Lung (tissue), 12 donors: ENCODE results near the gene NFIA. TPM values are rescaled to one million over a fixed set of nuclear protein-coding genes. Genes with fewer than 3 reads are reported as not detected.
A peak's percentile ranks its signal among the peaks of the same experiment; 100 is the strongest.

Experiments
- ATAC-seq: fragments of 200-7000 bp; cut with Tn5 transposase; one replicate; pipeline ENCODE4 v1.9.1; 2020; ENCODE audit warnings: moderate number of reproducible peaks; ENCODE audit not compliant: insufficient read depth, low FRiP score
- DNase-seq, 3 donors: peaks; one replicate each; pipeline ENCODE4 v3.0.0-alpha.2; 2013 to 2017
- H3K27ac ChIP-seq, 2 donors: one replicate each; pipeline ENCODE4 v1.5.1; 2013; ENCODE audit warnings: mild to moderate bottlenecking in 2 of 2, moderate library complexity in 2 of 2, control low read depth in 1 of 2, inconsistent platforms in 1 of 2, low read depth in 1 of 2, low read length in 1 of 2
- H3K27me3 ChIP-seq, 3 donors: one replicate each; pipeline ENCODE4 v1.5.1; 2013; ENCODE audit warnings: low read length in 2 of 3; ENCODE audit not compliant: control insufficient read depth in 3 of 3, insufficient read depth in 3 of 3
- H3K36me3 ChIP-seq, 4 donors: one replicate each; pipeline ENCODE4 v1.5.1; 2013; ENCODE audit warnings: low read length in 4 of 4, mild to moderate bottlenecking in 1 of 4, moderate library complexity in 1 of 4; ENCODE audit not compliant: control insufficient read depth in 4 of 4, insufficient read depth in 4 of 4
- H3K4me1 ChIP-seq, 5 donors: one replicate each; pipeline ENCODE4 v1.5.1; 2013; ENCODE audit warnings: low read length in 5 of 5, mild to moderate bottlenecking in 2 of 5, moderate library complexity in 1 of 5; ENCODE audit not compliant: control insufficient read depth in 5 of 5, insufficient read depth in 5 of 5
- H3K4me3 ChIP-seq: one replicate; pipeline ENCODE4 v1.5.1; 2013; ENCODE audit warnings: mild to moderate bottlenecking, control low read depth, moderate library complexity
- H3K9ac ChIP-seq, 2 donors: one replicate each; pipeline ENCODE4 v1.5.1; 2013; ENCODE audit warnings: low read length in 2 of 2, control low read depth in 1 of 2; ENCODE audit not compliant: insufficient read depth in 1 of 2
- H3K9me3 ChIP-seq, 4 donors: one replicate each; pipeline ENCODE4 v1.5.1; 2013; ENCODE audit warnings: low read length in 3 of 4, mild to moderate bottlenecking in 1 of 4, moderate library complexity in 1 of 4; ENCODE audit not compliant: control insufficient read depth in 4 of 4, insufficient read depth in 3 of 4
- CTCF ChIP-seq: IDR thresholded peaks from 2 replicates; pipeline ENCODE4 v1.5.1; 2012; ENCODE audit warnings: mild to moderate bottlenecking; ENCODE audit errors: control extremely low read depth, extremely low read depth
- WGBS, 2 donors: extraction: QIAGEN DNeasy Blood & Tissue Kit; methylation state at CpG; one replicate each; pipeline ENCODE4 v1.1.7; 2013; 5-methylcytosine and 5-hydroxymethylcytosine counted together
- polyA plus RNA-seq, 2 donors: library from polyadenylated mRNA; stranded (reverse); fragments of 200-250 nt; gene quantifications; one replicate each; pipeline ENCODE4 v1.2.1, GENCODE V29; 2013
- total RNA-seq, 2 donors: library from RNA; depleted of rRNA in 1 of 2; stranded (reverse); fragments of >200 nt in 1 of 2; gene quantifications; one replicate each; pipeline ENCODE4 v1.2.1, GENCODE V29; 2014 to 2021
- donor health status: control.
- donor health status: control.
- donor health status: Bipolar disorder and iron deficiency.
- donor health status: healthy.
- donor health status: DM: yes; HTN: yes; CAD: no.

Gene NFIA
- total and polyA plus RNA-seq, 4 donors: 3.0 to 63.4 (median 34.2) TPM

GRCh38 chr1:61322769-61323168, 240.4 kb downstream of the NFIA start:
- no peak overlapping the region for H3K27ac ChIP-seq
- peak overlapping the region in 1 of 2 donors; percentile 11 for H3K9ac ChIP-seq
- ATAC-seq (no peak), DNase-seq (peak in 2 of 3 donors; percentile 62 to 69)
- H3K36me3 ChIP-seq: no peaks in the 10 kb centered on the region
- H3K4me3 ChIP-seq: no peak overlapping the region
- no peak for TF ChIP-seq CTCF
- H3K4me1 ChIP-seq: peaks cover 2 to 60% (median 29%) of the 10 kb centered on the region in 5 donors
- no peaks in the 10 kb centered on the region for H3K9me3 ChIP-seq
- H3K27me3 ChIP-seq: no peaks in the 10 kb centered on the region

DNA sequence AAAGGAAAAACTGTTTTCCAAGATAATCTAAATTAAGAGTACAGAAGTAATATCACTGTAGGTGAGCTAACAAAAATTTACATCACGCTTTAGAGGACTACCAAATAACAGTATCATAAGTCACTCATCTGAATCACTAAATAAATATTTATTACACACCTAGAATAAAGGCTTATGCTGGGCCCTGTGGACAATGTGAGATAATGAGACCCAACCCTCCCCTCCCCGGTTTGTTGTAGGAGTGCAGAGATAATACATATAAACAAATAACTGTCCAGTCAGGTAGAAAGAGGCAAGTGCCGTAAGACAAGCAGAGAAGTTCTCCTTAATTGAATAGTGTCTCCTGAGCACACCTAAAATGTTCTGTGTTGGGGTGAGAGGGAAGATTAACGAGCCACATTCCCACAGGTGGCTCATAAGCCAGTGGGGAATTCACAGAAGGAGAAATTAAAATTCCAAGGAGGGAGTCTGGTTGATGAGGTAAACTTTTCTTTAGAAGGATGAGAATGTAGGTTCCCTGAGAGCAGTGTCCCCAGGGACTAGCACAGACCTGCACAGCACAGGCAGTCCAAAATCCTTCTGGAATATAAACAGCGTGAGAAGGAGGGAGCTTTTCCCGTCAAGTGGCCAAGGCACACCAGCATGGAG, 241.4 kb downstream of the NFIA start:
- no peak overlapping the region for H3K4me3 ChIP-seq
- H3K36me3 ChIP-seq: no peaks in the 10 kb centered on the region
- H3K27ac ChIP-seq: no peak overlapping the region
- peak overlapping the region in 1 of 2 donors; percentile 11 for H3K9ac ChIP-seq
- WGBS, 2 donors: 90 to 93% methylated on average over 6 of the region's 6 CpGs
- H3K27me3 ChIP-seq: no peaks in the 10 kb centered on the region
- ATAC-seq (no peak), DNase-seq (no peak)
- no peaks in the 10 kb centered on the region for H3K9me3 ChIP-seq
- no peak for TF ChIP-seq CTCF
- H3K4me1 ChIP-seq: peaks cover 2 to 50% (median 24%) of the 10 kb centered on the region in 5 donors

DNA sequence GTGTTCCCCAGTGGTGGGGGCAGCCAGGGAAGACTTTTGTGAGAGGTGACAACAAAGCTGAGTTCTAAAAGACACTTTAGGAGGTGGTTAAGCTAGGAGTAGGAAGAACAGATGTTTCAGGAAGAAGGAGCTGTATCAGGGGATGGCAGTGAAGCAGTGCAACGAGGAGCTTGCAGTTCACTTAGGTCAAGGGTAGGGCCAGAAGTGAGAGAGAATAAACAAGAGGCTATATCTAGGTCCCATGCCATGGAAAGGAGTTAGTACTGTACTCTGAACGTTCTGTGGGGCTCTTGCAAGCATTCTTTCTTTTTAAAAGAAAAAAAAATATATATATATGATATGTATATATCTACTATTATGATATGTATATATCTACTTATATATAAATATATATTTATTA, 244.4 kb downstream of the NFIA start:
- H3K9me3 ChIP-seq: no peaks in the 10 kb centered on the region
- H3K4me1 ChIP-seq: peaks cover 0 to 23% (median 14%) of the 10 kb centered on the region in 5 donors
- no peak for TF ChIP-seq CTCF

GRCh38 chr1:61327436-61327835, 245.1 kb downstream of the NFIA start:
- no peak overlapping the region for H3K9ac ChIP-seq
- peaks cover 0 to 23% (median 11%) of the 10 kb centered on the region in 5 donors for H3K4me1 ChIP-seq
- peaks cover 0 to under 1% (median 0%) of the 10 kb centered on the region in 4 donors for H3K36me3 ChIP-seq
- no peaks in the 10 kb centered on the region for H3K27me3 ChIP-seq
- no peaks in the 10 kb centered on the region for H3K9me3 ChIP-seq
- no peak for DNase-seq
- 97% methylated on average over 5 of the region's 5 CpGs for WGBS, 2 donors
- TF ChIP-seq CTCF: no peak
- H3K27ac ChIP-seq: no peak overlapping the region
- H3K4me3 ChIP-seq: no peak overlapping the region
- no peak for ATAC-seq

More for the DNA sequence above, 244.4 kb downstream of the NFIA start:
- Histone ChIP-seq H3K27me3 (no peaks in the 10 kb centered on the region), H3K27ac (no peak overlapping the region), H3K36me3 (no peaks in the 10 kb centered on the region), H3K9ac (no peak overlapping the region), H3K4me3 (no peak overlapping the region)
- no peak for ATAC-seq
- WGBS, 2 donors: 47 to 60% methylated on average over 2 of the region's 2 CpGs
- no peak for DNase-seq
